CD4-positive, alpha-beta memory T cell (primary cell): ENCODE results near the gene BLM. TPM values are rescaled to one million over a fixed set of nuclear protein-coding genes. Genes with fewer than 3 reads are reported as not detected.
"Not testable (repeated sequence)": the region's sequence is repeated elsewhere in the genome, so short reads cannot be mapped to it uniquely, and the experiment has no call there.

ENCODE experiments used
- CTCF ChIA-PET: fragments of 350-600 bp; sonication (Branson Sonifier 250); formaldehyde crosslinking; loops from one replicate; lab custom pipeline; 2021; ENCODE audit warnings: inconsistent platforms; ENCODE audit not compliant: partially characterized antibody; lab: Charles Lee
- POLR2A ChIA-PET: fragments of 350-600 bp; sonication (Branson Sonifier 250); formaldehyde crosslinking; loops from one replicate; lab custom pipeline; 2021; ENCODE audit not compliant: partially characterized antibody; lab: Charles Lee
- DNase-seq, 5 donors: peaks; one replicate each; pipeline versions ENCODE4 v3.0.0 to v3.0.0-alpha.2; 2020 to 2022; ENCODE audit warnings: mixed read lengths in 1 of 5
- H3K27ac ChIP-seq: one replicate; pipeline ENCODE4 v1.7.0; 2013; ENCODE audit warnings: low read depth, low read length
- H3K27me3 ChIP-seq: 2 replicates; pipeline ENCODE4 v1.7.0; 2013; ENCODE audit warnings: mild to moderate bottlenecking, low read length, moderate library complexity; ENCODE audit not compliant: insufficient read depth
- H3K36me3 ChIP-seq: 2 replicates; pipeline ENCODE4 v1.7.0; 2013; ENCODE audit warnings: mild to moderate bottlenecking, low read length, moderate library complexity; ENCODE audit not compliant: insufficient read depth
- H3K4me1 ChIP-seq: 2 replicates; pipeline ENCODE4 v1.7.0; 2013; ENCODE audit warnings: mild to moderate bottlenecking, low read length, moderate library complexity; ENCODE audit not compliant: insufficient read depth
- H3K4me3 ChIP-seq, 2 donors: one replicate each; pipeline ENCODE4 v1.7.0; 2013; ENCODE audit warnings: low read length in 2 of 2, mild to moderate bottlenecking in 1 of 2
- H3K9me3 ChIP-seq, 2 donors: one replicate each; pipeline ENCODE4 v1.7.0; 2013; ENCODE audit warnings: low read length in 2 of 2, control low read depth in 1 of 2; ENCODE audit not compliant: control insufficient read depth in 1 of 2
- H3K27ac Mint-ChIP-seq, 7 donors: one replicate each; pipeline ENCODE4 v1.8.0; 2020 to 2021; ENCODE audit warnings: mixed read lengths in 7 of 7, mild to moderate bottlenecking in 6 of 7, inconsistent platforms in 3 of 7, moderate library complexity in 3 of 7
- H3K27me3 Mint-ChIP-seq, 2 donors: one replicate each; pipeline ENCODE4 v1.8.0; 2020 to 2021; ENCODE audit warnings: mixed read lengths in 2 of 2
- H3K36me3 Mint-ChIP-seq, 2 donors: one replicate each; pipeline ENCODE4 v1.8.0; 2020 to 2021; ENCODE audit warnings: mixed read lengths in 2 of 2, inconsistent platforms in 1 of 2, mild to moderate bottlenecking in 1 of 2
- H3K4me1 Mint-ChIP-seq, 4 donors: one replicate each; pipeline ENCODE4 v1.8.0; 2020 to 2021; ENCODE audit warnings: mixed read lengths in 4 of 4, mild to moderate bottlenecking in 1 of 4
- H3K4me3 Mint-ChIP-seq, 8 donors: one replicate each; pipeline ENCODE4 v1.8.0; 2020 to 2021; ENCODE audit warnings: mixed read lengths in 8 of 8, mild to moderate bottlenecking in 7 of 8, moderate library complexity in 6 of 8, inconsistent platforms in 3 of 8
- H3K9me3 Mint-ChIP-seq, 8 donors: one replicate each; pipeline ENCODE4 v1.8.0; 2020 to 2021; ENCODE audit warnings: mixed read lengths in 8 of 8, mild to moderate bottlenecking in 5 of 8, inconsistent platforms in 3 of 8, moderate library complexity in 1 of 8
- intact Hi-C: fragments of 100-400 bp; cut with micrococcal nuclease; formaldehyde crosslinking; loops from one replicate; pipeline ENCODE4 v1.15.1; 2023
- polyA plus RNA-seq, 2 donors: library from polyadenylated mRNA; unstranded; fragments of 300-500 nt; fragmentation: Illumina TruSeq; gene quantifications; one replicate each; pipeline ENCODE4 v1.2.3, GENCODE V29; 2021
- total RNA-seq, 2 experiments: library from RNA; stranded (reverse); gene quantifications; one replicate each; pipeline ENCODE4 v1.2.3, GENCODE V29; 2021

Gene BLM
- total RNA-seq (1 to 10 TPM; 6.5 to 8.9 TPM), polyA plus RNA-seq (1 to 10 TPM; 1.2 to 5.5 TPM)

DNA sequence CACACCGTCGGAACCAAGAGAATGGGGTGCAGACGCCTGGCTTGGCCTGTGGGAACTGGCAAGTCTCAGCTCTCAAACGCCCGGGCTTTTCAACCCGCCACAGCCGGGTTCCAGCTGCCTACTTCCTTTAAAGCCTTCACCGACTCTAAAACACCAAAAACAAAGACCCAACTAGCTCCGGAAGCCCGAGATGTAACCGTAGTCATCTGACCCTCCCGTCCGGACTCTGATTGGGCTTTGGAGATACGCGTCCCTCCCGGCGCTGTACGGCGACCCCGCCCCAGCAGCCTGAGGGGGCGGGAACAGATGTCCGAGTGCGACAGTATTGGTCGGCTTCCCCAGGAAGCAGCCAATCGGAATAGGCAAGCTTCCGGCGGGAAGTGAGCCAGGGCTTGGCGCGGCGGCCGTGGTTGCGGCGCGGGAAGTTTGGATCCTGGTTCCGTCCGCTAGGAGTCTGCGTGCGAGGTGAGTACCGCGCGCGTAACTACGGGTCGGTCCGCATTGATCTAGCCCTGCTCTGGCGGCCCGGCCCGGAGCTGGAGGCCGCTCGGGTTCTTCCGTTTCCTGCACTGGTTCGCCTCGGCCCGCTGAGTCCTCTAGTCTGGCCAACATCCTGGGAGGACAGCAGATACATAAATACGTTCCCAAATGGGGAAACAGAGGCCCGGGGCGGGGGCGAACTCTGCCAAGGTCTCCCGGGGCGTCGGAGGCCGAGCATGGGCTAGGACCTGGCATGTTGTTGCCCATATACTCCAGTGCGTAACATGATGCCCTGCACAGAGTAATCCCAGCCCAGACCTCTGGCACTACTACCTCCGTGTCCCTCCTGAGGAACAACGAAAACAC, at the start of gene BLM:
Gene BLM (plus strand): TSS at position 371 of the 846 bp plus-strand sequence. CDS start 30,047 bp downstream, outside the sequence.
- Mint-ChIP-seq H3K36me3 (peaks cover 4 to 6% of the 10 kb centered on the region in 2 donors), H3K27ac (peak within 1 kb of the TSS; percentile 93 to 97 (median 95)), H3K9me3 (no peaks in the 10 kb centered on the region), H3K27me3 (no peaks in the 10 kb centered on the region), H3K4me3 (peak within 1 kb of the TSS; percentile 95 to 99 (median 98)), H3K4me1 (peaks cover 16 to 31% (median 25%) of the 10 kb centered on the region in 4 donors)
- Histone ChIP-seq H3K4me1 (peaks cover 19% of the 10 kb centered on the region), H3K27me3 (no peaks in the 10 kb centered on the region), H3K27ac (peak within 1 kb of the TSS; percentile 82), H3K36me3 (no peaks in the 10 kb centered on the region), H3K9me3 (no peaks in the 10 kb centered on the region), H3K4me3 (peak within 1 kb of the TSS; percentile 81 to 95)
- ChIA-PET CTCF (interaction anchor here (0.7 to 5.1 kb wide), 5 partner anchors 10 to 216 kb away, joined by 3 to 33 read pairs (median 7); partner anchors contain the start of genes HDDC3 and UNC45A), POLR2A (interaction anchor here (0.6 to 1.9 kb wide), 29 partner anchors 18 to 615 kb away, joined by 3 to 16 read pairs (median 4); partner anchors contain the start of genes CIB1, CRTC3, GDPGP1 and HDDC3)
- DNase-seq: peak; percentile 96 to 97 (median 97)
- intact Hi-C loops: loop anchor here (1.0 to 2.0 kb wide), 4 partner anchors 56 to 218 kb away; partner anchors contain the start of gene UNC45A

DNA sequence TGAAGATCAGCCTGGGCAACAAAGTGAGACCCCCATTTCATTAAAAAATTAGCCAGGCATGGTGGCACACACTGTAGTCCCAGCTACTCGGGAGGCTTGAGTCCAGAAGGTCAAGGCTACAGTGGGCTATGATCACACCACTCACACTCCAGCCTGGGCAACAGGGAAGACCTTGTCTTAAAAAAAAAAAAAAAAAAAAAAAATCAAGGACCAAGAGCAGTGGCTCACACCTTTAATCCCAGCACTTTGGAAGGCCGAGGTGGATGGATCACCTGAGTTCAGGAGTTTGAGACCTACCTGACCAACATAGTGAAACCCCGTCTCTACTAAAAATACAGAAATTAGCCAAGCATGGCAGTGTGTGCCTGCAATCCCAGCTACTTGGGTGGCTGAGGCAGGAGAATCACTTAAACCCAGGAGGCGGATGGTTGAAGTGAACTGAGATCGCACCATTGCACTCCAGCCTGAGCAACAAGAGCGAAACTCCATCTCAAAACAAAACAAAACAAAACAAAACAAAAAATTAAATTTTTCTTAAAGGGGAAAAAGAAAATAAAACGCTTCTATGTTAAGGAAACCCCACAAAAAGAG, 49.3 kb upstream of the BLM start:
- H3K36me3 ChIP-seq, intact Hi-C loops, H3K27ac ChIP-seq, H3K9me3 Mint-ChIP-seq, H3K27ac Mint-ChIP-seq, CTCF ChIA-PET, H3K4me3 ChIP-seq, DNase-seq, H3K9me3 ChIP-seq, H3K36me3 Mint-ChIP-seq: not testable (repeated sequence)
- POLR2A ChIA-PET: interaction anchor here (1.6 kb wide), 1 partner anchor 14 kb away, joined by 3 read pairs; no protein-coding TSS in a partner anchor
- Histone ChIP-seq H3K4me1 (peaks cover 15% of the 10 kb centered on the region), H3K27me3 (peaks cover 11% of the 10 kb centered on the region)
- Mint-ChIP-seq H3K4me3 (peak overlapping the region in 1 of 8 donors; percentile 78), H3K4me1 (peaks cover 16 to 26% (median 16%) of the 10 kb centered on the region in 4 donors), H3K27me3 (peaks cover 11 to 19% of the 10 kb centered on the region in 2 donors)

DNA sequence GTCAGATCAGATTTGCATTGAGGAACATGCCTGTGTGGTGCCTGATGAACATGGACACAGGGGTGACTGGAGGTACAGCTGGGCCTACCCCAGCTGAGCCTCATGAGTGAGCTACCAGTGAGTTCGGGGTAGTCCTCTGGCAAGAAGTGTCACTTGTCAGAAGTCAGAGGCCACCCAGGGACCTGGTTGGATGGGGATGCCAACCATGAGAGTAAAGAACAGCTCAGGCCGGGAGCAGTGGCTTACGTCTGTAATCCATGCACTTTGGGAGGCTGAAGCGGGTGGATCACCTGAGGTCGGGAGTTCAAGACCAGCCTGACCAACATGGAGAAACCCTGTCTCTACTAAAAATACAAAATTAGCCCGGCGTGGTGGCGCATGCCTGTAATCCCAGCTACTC, 46.5 kb upstream of the BLM start:
- intact Hi-C loops, H3K4me1 ChIP-seq: not testable (repeated sequence)
- CTCF ChIA-PET: interaction anchor here (1.5 kb wide), 1 partner anchor 23 kb away, joined by 5 read pairs; no protein-coding TSS in a partner anchor

DNA sequence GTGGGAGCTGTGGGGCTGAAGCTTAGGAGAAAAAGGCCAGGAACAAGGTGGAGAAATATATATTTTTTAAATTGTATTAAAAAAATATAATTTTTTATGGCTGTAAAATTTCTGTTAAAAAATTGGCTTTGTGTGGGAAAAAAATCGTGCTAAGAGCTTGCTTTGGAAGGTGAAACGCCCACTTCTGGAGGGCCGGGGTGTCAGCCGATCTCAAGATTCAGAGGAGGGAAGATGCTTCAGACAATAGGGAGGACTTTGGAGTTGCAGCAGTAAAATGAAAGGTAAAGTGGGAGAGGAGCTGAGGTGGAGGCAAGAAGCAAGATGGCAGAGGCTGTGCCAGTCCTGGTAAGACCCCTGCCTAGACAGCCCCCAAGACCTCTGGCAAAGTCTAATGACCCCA, 45.9 kb upstream of the BLM start:
- Histone ChIP-seq H3K9me3 (no peaks in the 10 kb centered on the region), H3K4me3 (no peak overlapping the region), H3K27me3 (no peaks in the 10 kb centered on the region), H3K27ac (no peak overlapping the region), H3K4me1 (peaks cover 2% of the 10 kb centered on the region), H3K36me3 (no peaks in the 10 kb centered on the region)
- peaks cover 4% of the 10 kb centered on the region in 2 donors for H3K27me3 Mint-ChIP-seq
- intact Hi-C loops: no loop called here
- H3K36me3 Mint-ChIP-seq: no peaks in the 10 kb centered on the region
- DNase-seq: no peak
- H3K9me3 Mint-ChIP-seq: no peaks in the 10 kb centered on the region
- no peak overlapping the region for H3K27ac Mint-ChIP-seq
- H3K4me1 Mint-ChIP-seq: peaks cover 5 to 7% (median 6%) of the 10 kb centered on the region in 4 donors
- POLR2A ChIA-PET: no interaction called here
- H3K4me3 Mint-ChIP-seq: no peak overlapping the region
- CTCF ChIA-PET: no interaction called here

More for the DNA sequence above, 46.5 kb upstream of the BLM start:
- POLR2A ChIA-PET, H3K27me3 ChIP-seq, DNase-seq, H3K9me3 ChIP-seq, H3K27ac Mint-ChIP-seq, H3K36me3 ChIP-seq, H3K4me3 ChIP-seq, H3K4me3 Mint-ChIP-seq, H3K9me3 Mint-ChIP-seq, H3K4me1 Mint-ChIP-seq, H3K27ac ChIP-seq, H3K36me3 Mint-ChIP-seq, H3K27me3 Mint-ChIP-seq: not testable (repeated sequence)

DNA sequence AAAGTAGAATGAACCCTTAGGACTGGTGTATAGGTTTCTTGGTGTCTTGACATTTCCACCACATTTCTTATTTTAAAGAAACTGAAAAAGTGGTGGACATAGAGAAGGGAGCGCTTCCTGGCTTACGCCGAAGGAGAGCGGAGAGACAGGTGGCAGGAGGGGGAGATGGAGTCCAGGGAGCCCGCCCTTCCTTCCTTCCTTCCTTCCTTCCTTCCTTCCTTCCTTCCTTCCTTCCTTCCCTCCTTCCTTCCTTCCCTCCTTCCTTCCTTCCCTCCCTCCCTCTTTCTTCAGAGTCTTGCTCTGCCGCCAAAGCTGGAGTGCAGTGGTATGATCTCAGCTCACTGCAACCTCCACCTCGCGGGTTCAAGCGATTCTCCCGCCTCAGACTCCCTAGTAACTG, 43.8 kb upstream of the BLM start:
- intact Hi-C loops, POLR2A ChIA-PET, H3K4me3 ChIP-seq, H3K27ac ChIP-seq, H3K27ac Mint-ChIP-seq, DNase-seq, H3K27me3 Mint-ChIP-seq, H3K9me3 Mint-ChIP-seq, H3K27me3 ChIP-seq, H3K36me3 ChIP-seq, H3K9me3 ChIP-seq, CTCF ChIA-PET, H3K4me3 Mint-ChIP-seq, H3K36me3 Mint-ChIP-seq, H3K4me1 ChIP-seq: not testable (repeated sequence)
- peaks cover 5 to 11% (median 7%) of the 10 kb centered on the region in 4 donors for H3K4me1 Mint-ChIP-seq

DNA sequence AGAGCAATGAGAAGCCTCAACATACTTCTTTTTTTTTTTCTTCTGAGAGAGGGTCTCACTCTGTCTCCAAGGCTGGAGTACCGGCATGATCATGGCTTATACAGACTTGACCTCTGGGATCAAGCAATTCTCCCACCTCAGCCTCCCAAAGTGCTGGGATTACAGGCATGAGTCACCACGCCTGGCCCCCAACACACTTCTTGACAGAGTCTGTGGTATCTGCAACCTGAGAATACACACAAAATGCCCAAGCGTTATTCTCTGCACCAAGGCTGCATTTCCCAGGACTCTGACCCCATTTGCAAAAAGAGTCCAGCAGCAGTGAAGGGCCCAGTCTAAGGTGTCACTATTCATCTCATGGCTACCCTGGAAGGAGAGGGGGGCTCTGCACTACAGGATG, 42.7 kb upstream of the BLM start:
- ChIA-PET POLR2A (no interaction called here), CTCF (no interaction called here)
- DNase-seq: no peak
- H3K27ac Mint-ChIP-seq: no peak overlapping the region
- Histone ChIP-seq H3K4me3 (no peak overlapping the region), H3K4me1 (peaks cover 19% of the 10 kb centered on the region), H3K9me3 (no peaks in the 10 kb centered on the region), H3K27me3 (no peaks in the 10 kb centered on the region), H3K36me3 (no peaks in the 10 kb centered on the region), H3K27ac (no peak overlapping the region)
- peaks cover 0 to 2% (median 0%) of the 10 kb centered on the region in 8 donors for H3K9me3 Mint-ChIP-seq
- H3K36me3 Mint-ChIP-seq: no peaks in the 10 kb centered on the region
- intact Hi-C loops: no loop called here
- no peaks in the 10 kb centered on the region for H3K27me3 Mint-ChIP-seq
- H3K4me1 Mint-ChIP-seq: peaks cover 9 to 19% (median 13%) of the 10 kb centered on the region in 4 donors
- H3K4me3 Mint-ChIP-seq: no peak overlapping the region

DNA sequence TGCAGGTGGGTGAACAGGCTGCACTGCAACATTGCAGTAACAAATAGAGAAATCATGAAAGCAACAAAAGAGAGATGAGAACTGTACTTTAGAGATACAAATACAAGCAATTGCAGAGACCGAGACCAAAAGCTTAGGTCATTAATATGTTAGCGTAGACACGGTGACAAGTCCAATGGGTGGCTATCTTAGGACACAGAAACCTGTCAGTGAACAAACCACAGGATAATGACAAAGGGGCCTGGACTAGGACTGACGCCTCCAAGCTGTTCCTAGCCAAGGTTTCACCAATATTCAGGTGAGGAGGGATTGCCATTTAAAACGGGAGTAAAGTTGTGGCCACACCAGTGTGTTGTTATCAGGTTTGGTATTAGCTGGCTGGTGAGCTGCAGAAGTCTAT, 41.7 kb upstream of the BLM start:
- ChIA-PET POLR2A (no interaction called here), CTCF (interaction anchor here (1.6 kb wide), 1 partner anchor 18 kb away, joined by 3 read pairs; no protein-coding TSS in a partner anchor)
- Histone ChIP-seq H3K4me1 (peaks cover 19% of the 10 kb centered on the region), H3K27ac (no peak overlapping the region), H3K36me3 (no peaks in the 10 kb centered on the region), H3K4me3 (no peak overlapping the region), H3K27me3 (no peaks in the 10 kb centered on the region), H3K9me3 (no peaks in the 10 kb centered on the region)
- Mint-ChIP-seq H3K9me3 (peaks cover 0 to 2% (median 0%) of the 10 kb centered on the region in 8 donors), H3K27ac (no peak overlapping the region), H3K27me3 (no peaks in the 10 kb centered on the region), H3K4me3 (no peak overlapping the region), H3K4me1 (peaks cover 9 to 19% (median 13%) of the 10 kb centered on the region in 4 donors), H3K36me3 (no peaks in the 10 kb centered on the region)
- DNase-seq: no peak
- intact Hi-C loops: no loop called here
